ENCODE results near the gene ATOH8. TPM values are rescaled to one million over a fixed set of nuclear protein-coding genes. Genes with fewer than 3 reads are reported as not detected.
A peak's percentile ranks its signal among the peaks of the same experiment; 100 is the strongest.

ATOH8 gene
- total and polyA plus RNA-seq, 8 donors, result 1.7 to 13.9 (median 3.5) TPM

DNA sequence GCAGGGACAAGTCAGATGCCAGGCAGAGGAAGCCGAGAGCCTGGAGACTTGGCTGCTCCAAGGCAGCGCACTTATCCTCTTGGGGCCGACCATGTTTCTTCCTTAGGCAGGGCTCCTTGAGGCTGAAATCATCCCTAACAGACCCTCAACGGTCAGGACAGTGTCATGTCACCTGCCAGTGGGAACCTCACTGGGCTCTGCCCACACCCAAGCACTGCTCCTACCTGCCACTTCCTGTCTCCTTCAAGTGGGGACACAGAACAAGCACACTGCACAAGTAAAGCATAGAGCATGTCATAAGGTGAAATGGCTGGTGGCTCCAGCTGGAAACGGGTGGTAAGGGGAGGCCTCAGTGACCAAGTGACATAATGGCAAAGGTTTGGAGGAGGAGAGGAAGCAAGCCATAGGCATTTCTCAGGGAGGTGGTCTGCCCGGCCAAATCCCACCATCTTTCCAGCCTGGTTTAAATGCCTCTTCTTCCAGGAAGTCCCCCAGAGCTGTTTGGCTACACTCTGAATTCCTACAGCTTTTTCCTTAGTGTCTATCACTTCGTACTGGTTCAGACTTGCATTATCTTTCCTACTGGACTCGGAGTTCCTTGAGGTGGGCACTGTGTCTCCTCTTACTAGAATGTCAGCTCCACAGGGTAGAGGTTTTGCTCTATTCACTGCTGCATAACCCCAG lies 7.3 kb upstream of the ATOH8 start:
- H3K4me3 ChIP-seq, result no peak overlapping the region
- no peak for FAIRE-seq
- 71 to 86% methylated on average over 8 of the region's 8 CpGs for WGBS, 2 donors
- H3K9me3 ChIP-seq, result no peaks in the 10 kb centered on the region
- no peak for ATAC-seq
- TF ChIP-seq, protein P1, sequence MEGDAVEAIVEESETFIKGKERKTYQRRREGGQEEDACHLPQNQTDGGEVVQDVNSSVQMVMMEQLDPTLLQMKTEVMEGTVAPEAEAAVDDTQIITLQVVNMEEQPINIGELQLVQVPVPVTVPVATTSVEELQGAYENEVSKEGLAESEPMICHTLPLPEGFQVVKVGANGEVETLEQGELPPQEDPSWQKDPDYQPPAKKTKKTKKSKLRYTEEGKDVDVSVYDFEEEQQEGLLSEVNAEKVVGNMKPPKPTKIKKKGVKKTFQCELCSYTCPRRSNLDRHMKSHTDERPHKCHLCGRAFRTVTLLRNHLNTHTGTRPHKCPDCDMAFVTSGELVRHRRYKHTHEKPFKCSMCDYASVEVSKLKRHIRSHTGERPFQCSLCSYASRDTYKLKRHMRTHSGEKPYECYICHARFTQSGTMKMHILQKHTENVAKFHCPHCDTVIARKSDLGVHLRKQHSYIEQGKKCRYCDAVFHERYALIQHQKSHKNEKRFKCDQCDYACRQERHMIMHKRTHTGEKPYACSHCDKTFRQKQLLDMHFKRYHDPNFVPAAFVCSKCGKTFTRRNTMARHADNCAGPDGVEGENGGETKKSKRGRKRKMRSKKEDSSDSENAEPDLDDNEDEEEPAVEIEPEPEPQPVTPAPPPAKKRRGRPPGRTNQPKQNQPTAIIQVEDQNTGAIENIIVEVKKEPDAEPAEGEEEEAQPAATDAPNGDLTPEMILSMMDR (IDR thresholded peaks at IDR 0.05), result no peak
- peaks cover 15 to 33% (median 16%) of the 10 kb centered on the region in 3 donors for H3K4me1 ChIP-seq
- DNase-seq, result no peak
- no peaks in the 10 kb centered on the region for H3K27me3 ChIP-seq
- intact Hi-C loops (cut with DNase I), result loop anchor here in 1 of 3 donors (5.0 kb wide), 1 partner anchor 66 kb away; no protein-coding TSS in a partner anchor
- H3K27ac ChIP-seq, result no peak overlapping the region
- H3K36me3 ChIP-seq, result no peaks in the 10 kb centered on the region

- ATAC-seq (no peak), DNase-seq (no peak), FAIRE-seq (no peak)
- WGBS, 2 donors, result 76 to 88% methylated on average over 3 of the region's 3 CpGs
- no peak overlapping the region for H3K4me3 ChIP-seq
- no peak overlapping the region for H3K27ac ChIP-seq
- no peaks in the 10 kb centered on the region for H3K36me3 ChIP-seq
- H3K27me3 ChIP-seq, result no peaks in the 10 kb centered on the region
- H3K9me3 ChIP-seq, result no peaks in the 10 kb centered on the region
- intact Hi-C loops (cut with DNase I), result loop anchor here in 1 of 3 donors (5.0 kb wide), 1 partner anchor 65 kb away; no protein-coding TSS in a partner anchor
- TF ChIP-seq, protein P1 (IDR thresholded peaks at IDR 0.05), result no peak
- peaks cover 7 to 24% (median 8%) of the 10 kb centered on the region in 3 donors for H3K4me1 ChIP-seq
These were observed 6.3 kb upstream of the ATOH8 start for GRCh38 chr2:85747441-85747840.

GRCh38 chr2:85748039-85748734 lies 5.6 kb upstream of the ATOH8 start:
- no peak for ATAC-seq
- Histone ChIP-seq H3K4me1 (peaks cover 2 to 18% (median 3%) of the 10 kb centered on the region in 3 donors), H3K27ac (no peak overlapping the region), H3K9me3 (no peaks in the 10 kb centered on the region), H3K27me3 (no peaks in the 10 kb centered on the region), H3K36me3 (no peaks in the 10 kb centered on the region), H3K4me3 (no peak overlapping the region)
- TF ChIP-seq, protein P1 (IDR thresholded peaks at IDR 0.05), result no peak
- 86 to 92% methylated on average over 9 of the region's 9 CpGs for WGBS, 2 donors
- FAIRE-seq, result no peak
- intact Hi-C loops (cut with DNase I), result loop anchor here in 1 of 3 donors (5.0 kb wide), 1 partner anchor 64 kb away; no protein-coding TSS in a partner anchor
- no peak for DNase-seq

DNA sequence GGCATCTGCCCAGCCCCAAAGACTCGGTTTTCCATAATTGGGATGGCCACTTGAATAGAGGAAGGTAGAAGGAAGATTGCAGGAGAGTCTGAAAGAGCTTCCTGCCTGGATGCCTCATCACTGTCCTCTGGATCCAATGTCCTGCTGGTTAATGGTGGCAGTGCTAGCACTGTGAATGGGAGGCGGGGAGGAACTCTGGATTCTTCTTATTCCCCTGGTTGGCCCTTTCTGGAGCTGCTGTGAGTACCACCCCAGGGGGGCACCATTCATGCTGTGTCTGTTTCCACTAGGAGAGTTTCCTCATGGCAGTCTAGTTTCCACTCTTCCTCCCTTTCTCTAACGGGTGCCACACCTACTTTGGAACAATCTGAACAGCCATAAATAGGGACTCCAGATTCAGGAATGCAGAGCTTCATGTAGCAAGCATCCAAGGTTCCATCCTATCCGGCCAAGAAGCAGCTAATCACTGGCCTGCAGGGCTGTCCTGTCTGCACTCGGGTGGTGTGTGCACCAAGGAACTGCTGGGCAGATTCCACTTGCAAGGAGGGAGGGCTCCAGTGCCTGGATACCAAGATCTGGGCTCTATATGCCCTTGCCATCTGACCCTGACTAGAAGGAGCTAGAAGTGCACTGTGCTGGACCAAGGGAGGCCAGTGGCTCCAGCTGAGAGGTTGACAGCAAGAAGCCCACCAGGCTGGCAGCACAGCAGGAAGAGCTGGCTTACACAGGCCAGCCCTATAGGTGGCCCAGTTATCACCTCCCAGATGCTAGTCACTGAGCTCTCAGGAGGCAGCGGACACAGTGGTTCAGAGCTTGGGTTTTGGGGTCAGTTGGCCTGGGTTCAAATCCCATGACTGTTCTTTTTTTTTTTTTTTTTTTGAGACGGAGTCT lies 4.6 kb upstream of the ATOH8 start:
- 55 to 64% methylated on average over 6 to 7 of the region's 7 CpGs for WGBS, 2 donors
- FAIRE-seq, result no peak
- intact Hi-C loops (cut with DNase I), result loop anchor here in 1 of 3 donors (5.0 kb wide), 1 partner anchor 63 kb away; no protein-coding TSS in a partner anchor
- Histone ChIP-seq H3K4me1 (peaks cover 0 to 11% (median 3%) of the 10 kb centered on the region in 3 donors), H3K9me3 (no peaks in the 10 kb centered on the region), H3K27me3 (no peaks in the 10 kb centered on the region), H3K27ac (no peak overlapping the region), H3K4me3 (no peak overlapping the region), H3K36me3 (no peaks in the 10 kb centered on the region)
- ATAC-seq, result no peak
- DNase-seq, result peak in 1 of 6 donors; percentile 15
- TF ChIP-seq, protein P1 (IDR thresholded peaks at IDR 0.05), result no peak

All from pancreas (tissue), 10 donors.